PC-9 (cell line): Measurements from ENCODE around the gene YWHAE. TPM values are rescaled to one million over a fixed set of nuclear protein-coding genes. Genes with fewer than 3 reads are reported as not detected.

Experiments used
- BruUV-seq: library from RNA; stranded (reverse); fragments of 400-500 nt; replicated peaks from 2 replicates; lab custom pipeline; 2021; lab: Mats Ljungman, UMichigan
- CTCF ChIA-PET: fragments of 300-600 bp; sonication (Branson Sonifier 250); formaldehyde crosslinking; loops from one replicate; lab custom pipeline; 2022; ENCODE audit warnings: antibody characterized with exemption; lab: Charles Lee
- POLR2A ChIA-PET: fragments of 300-600 bp; sonication (Branson Sonifier 250); formaldehyde crosslinking; loops from one replicate; lab custom pipeline; 2022; ENCODE audit warnings: antibody characterized with exemption; ENCODE audit not compliant: unreplicated experiment; lab: Charles Lee
- DNase-seq, 2 experiments: peaks; one replicate each; pipeline versions ENCODE4 v3.0.0 to v3.0.0-alpha.2; 2015 to 2022; ENCODE audit warnings: mixed read lengths in 1 of 2
- H2AFZ ChIP-seq: fragments of 200-600 bp; sonication (generic); 2 replicates; pipeline ENCODE4 v1.8.1; 2017; ENCODE audit warnings: antibody characterized with exemption
- H3F3A ChIP-seq: fragments of 200-600 bp; sonication (generic); 2 replicates; pipeline ENCODE4 v1.8.1; 2017; ENCODE audit warnings: antibody characterized with exemption, mild to moderate bottlenecking, low read depth; ENCODE audit not compliant: insufficient read depth
- H3K27ac ChIP-seq: fragments of 200-600 bp; sonication (generic); 2 replicates; pipeline ENCODE4 v1.6.1; 2016; ENCODE audit warnings: mixed run types
- H3K27me3 ChIP-seq: fragments of 200-600 bp; sonication (generic); 2 replicates; pipeline ENCODE4 v1.6.1; 2016; ENCODE audit warnings: low read depth, mixed run types; ENCODE audit not compliant: insufficient read depth
- H3K36me3 ChIP-seq: fragments of 200-600 bp; sonication (generic); 2 replicates; pipeline ENCODE4 v1.6.1; 2016; ENCODE audit warnings: low read depth, mixed run types
- H3K4me1 ChIP-seq: fragments of 200-600 bp; sonication (generic); replicated peaks from 2 replicates; pipeline ENCODE4 v1.6.1; 2016; ENCODE audit warnings: mixed run types; ENCODE audit not compliant: insufficient read depth
- H3K4me2 ChIP-seq: fragments of 200-600 bp; sonication (generic); 2 replicates; pipeline ENCODE4 v1.6.1; 2017; ENCODE audit warnings: mixed run types
- H3K4me3 ChIP-seq: fragments of 200-600 bp; sonication (generic); 2 replicates; pipeline ENCODE4 v1.6.1; 2016; ENCODE audit warnings: mixed run types
- H3K79me2 ChIP-seq: fragments of 200-600 bp; sonication (generic); 2 replicates; pipeline ENCODE4 v1.6.1; 2017; ENCODE audit warnings: low read depth, mixed run types
- H3K9me2 ChIP-seq: fragments of 200-600 bp; sonication (generic); 2 replicates; pipeline ENCODE4 v1.8.1; 2017; ENCODE audit warnings: mild to moderate bottlenecking; ENCODE audit not compliant: insufficient read depth
- H3K9me3 ChIP-seq: fragments of 200-600 bp; sonication (generic); 2 replicates; pipeline ENCODE4 v1.8.1; 2016; ENCODE audit warnings: low read depth; ENCODE audit not compliant: insufficient read depth
- H4K20me1 ChIP-seq: fragments of 200-600 bp; sonication (generic); 2 replicates; pipeline ENCODE4 v1.8.1; 2017; ENCODE audit not compliant: insufficient read depth
- CTCF ChIP-seq: fragments of 200-600 bp; sonication (generic); conservative IDR thresholded peaks from 2 replicates; pipeline ENCODE4 v1.6.1; 2017; ENCODE audit warnings: mixed run types, antibody characterized with exemption, mild to moderate bottlenecking, moderate library complexity
- EZH2 ChIP-seq: fragments of 200-600 bp; sonication (generic); IDR thresholded peaks from 2 replicates; pipeline ENCODE4 v1.8.0; 2017; ENCODE audit warnings: antibody characterized with exemption, low read depth
- intact Hi-C: fragments of 100-400 bp; cut with micrococcal nuclease; formaldehyde crosslinking; loops from one replicate; pipeline ENCODE4 v1.10.0; 2022; ENCODE audit not compliant: unreplicated experiment
- total RNA-seq: library from RNA; stranded (reverse); gene quantifications from 2 replicates; pipeline ENCODE4 v1.2.3, GENCODE V29; 2021

Gene YWHAE
- total RNA-seq, 1 experiment from 2014 or later = 1,140 TPM

GRCh38 chr17:1315891-1316403 lies 84.1 kb downstream of the YWHAE start:
- Histone ChIP-seq H4K20me1 (no peaks in the 10 kb centered on the region; the same call in 1 of the 2 replicates), H3K9me2 (no peaks in the 10 kb centered on the region), H3K4me2 (no peak overlapping the region), H3K27ac (no peak overlapping the region), H3K79me2 (no peaks in the 10 kb centered on the region), H3F3A (peaks cover 8% of the 10 kb centered on the region), H3K27me3 (peaks cover 52% of the 10 kb centered on the region), H3K36me3 (no peaks in the 10 kb centered on the region), H3K4me3 (no peak overlapping the region), H2AFZ (no peak overlapping the region), H3K4me1 (peaks cover 9% of the 10 kb centered on the region; the same call in 1 of the 2 replicates), H3K9me3 (no peaks in the 10 kb centered on the region)
- BruUV-seq = no TSS peak
- DNase-seq = no peak
- TF ChIP-seq EZH2 (no peak), CTCF (no peak)
- CTCF ChIA-PET = no interaction called here
- POLR2A ChIA-PET = no interaction called here
- intact Hi-C loops = no loop called here

- ChIA-PET CTCF (no interaction called here), POLR2A (no interaction called here)
- Histone ChIP-seq H3K79me2 (no peaks in the 10 kb centered on the region), H3K4me1 (peaks cover 9% of the 10 kb centered on the region; the same call in 1 of the 2 replicates), H3K4me3 (no peak overlapping the region), H3K27me3 (peaks cover 49% of the 10 kb centered on the region), H3K9me2 (no peaks in the 10 kb centered on the region), H3F3A (peaks cover 8% of the 10 kb centered on the region), H3K9me3 (no peaks in the 10 kb centered on the region), H3K27ac (no peak overlapping the region), H3K36me3 (no peaks in the 10 kb centered on the region), H4K20me1 (no peaks in the 10 kb centered on the region; the same call in 1 of the 2 replicates), H3K4me2 (no peak overlapping the region), H2AFZ (no peak overlapping the region)
- TF ChIP-seq EZH2 (no peak), CTCF (no peak)
- DNase-seq = no peak
- intact Hi-C loops = no loop called here
- no TSS peak for BruUV-seq
These were observed 84.6 kb downstream of the YWHAE start for GRCh38 chr17:1315409-1315808.

- Histone ChIP-seq H3K27ac (no peak overlapping the region), H3K36me3 (no peaks in the 10 kb centered on the region), H3K4me2 (peak overlapping the region; percentile 24; the same call in 1 of the 2 replicates), H3K9me3 (no peaks in the 10 kb centered on the region), H2AFZ (no peak overlapping the region), H3K27me3 (peaks cover 31% of the 10 kb centered on the region), H3K9me2 (no peaks in the 10 kb centered on the region), H3K4me3 (no peak overlapping the region), H4K20me1 (no peaks in the 10 kb centered on the region), H3K4me1 (peaks cover 9% of the 10 kb centered on the region; the same call in 1 of the 2 replicates), H3F3A (peaks cover 8% of the 10 kb centered on the region), H3K79me2 (no peaks in the 10 kb centered on the region)
- POLR2A ChIA-PET = no interaction called here
- no TSS peak for BruUV-seq
- CTCF ChIA-PET = no interaction called here
- intact Hi-C loops = no loop called here
- no peak for TF ChIP-seq CTCF
- no peak for TF ChIP-seq EZH2
- DNase-seq = peak in 1 of 2 experiments; percentile 56
These were observed 86.6 kb downstream of the YWHAE start for GRCh38 chr17:1313270-1314005.
